Erythroblast (primary cell): Measurements from ENCODE around the gene TBCEL.

Experiments used
- GATA1 ChIP-seq: IDR thresholded peaks from 2 replicates; pipeline ENCODE4 v1.6.1; 2011; ENCODE audit warnings: low read depth, mild to moderate bottlenecking, control low read depth, low read length, moderate library complexity
- POLR2A ChIP-seq: IDR thresholded peaks from 2 replicates; pipeline ENCODE4 v1.6.1; 2011; ENCODE audit warnings: mild to moderate bottlenecking, low read length

- TF ChIP-seq POLR2A (no peak), GATA1 (no peak)
Observed at GRCh38 chr11:121138259-121138658, 114.4 kb downstream of the TBCEL start.
